Effector CD8-positive, alpha-beta T cell (primary cell): ENCODE measurements around the gene CDSN.
"Not testable (repeated sequence)": the region's sequence is repeated elsewhere in the genome, so short reads cannot be mapped to it uniquely, and the experiment has no call there.

Source experiments
- DNase-seq: peaks from one replicate; lab custom pipeline; 2025; lab: John Stamatoyannopoulos, UW
- total RNA-seq, 4 experiments: gene quantifications; one replicate each; lab custom pipeline; 2026; lab: John Stamatoyannopoulos, UW

Gene CDSN, protein sequence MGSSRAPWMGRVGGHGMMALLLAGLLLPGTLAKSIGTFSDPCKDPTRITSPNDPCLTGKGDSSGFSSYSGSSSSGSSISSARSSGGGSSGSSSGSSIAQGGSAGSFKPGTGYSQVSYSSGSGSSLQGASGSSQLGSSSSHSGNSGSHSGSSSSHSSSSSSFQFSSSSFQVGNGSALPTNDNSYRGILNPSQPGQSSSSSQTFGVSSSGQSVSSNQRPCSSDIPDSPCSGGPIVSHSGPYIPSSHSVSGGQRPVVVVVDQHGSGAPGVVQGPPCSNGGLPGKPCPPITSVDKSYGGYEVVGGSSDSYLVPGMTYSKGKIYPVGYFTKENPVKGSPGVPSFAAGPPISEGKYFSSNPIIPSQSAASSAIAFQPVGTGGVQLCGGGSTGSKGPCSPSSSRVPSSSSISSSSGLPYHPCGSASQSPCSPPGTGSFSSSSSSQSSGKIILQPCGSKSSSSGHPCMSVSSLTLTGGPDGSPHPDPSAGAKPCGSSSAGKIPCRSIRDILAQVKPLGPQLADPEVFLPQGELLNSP
- total RNA-seq: 0 reads per million in 4 experiments

DNA sequence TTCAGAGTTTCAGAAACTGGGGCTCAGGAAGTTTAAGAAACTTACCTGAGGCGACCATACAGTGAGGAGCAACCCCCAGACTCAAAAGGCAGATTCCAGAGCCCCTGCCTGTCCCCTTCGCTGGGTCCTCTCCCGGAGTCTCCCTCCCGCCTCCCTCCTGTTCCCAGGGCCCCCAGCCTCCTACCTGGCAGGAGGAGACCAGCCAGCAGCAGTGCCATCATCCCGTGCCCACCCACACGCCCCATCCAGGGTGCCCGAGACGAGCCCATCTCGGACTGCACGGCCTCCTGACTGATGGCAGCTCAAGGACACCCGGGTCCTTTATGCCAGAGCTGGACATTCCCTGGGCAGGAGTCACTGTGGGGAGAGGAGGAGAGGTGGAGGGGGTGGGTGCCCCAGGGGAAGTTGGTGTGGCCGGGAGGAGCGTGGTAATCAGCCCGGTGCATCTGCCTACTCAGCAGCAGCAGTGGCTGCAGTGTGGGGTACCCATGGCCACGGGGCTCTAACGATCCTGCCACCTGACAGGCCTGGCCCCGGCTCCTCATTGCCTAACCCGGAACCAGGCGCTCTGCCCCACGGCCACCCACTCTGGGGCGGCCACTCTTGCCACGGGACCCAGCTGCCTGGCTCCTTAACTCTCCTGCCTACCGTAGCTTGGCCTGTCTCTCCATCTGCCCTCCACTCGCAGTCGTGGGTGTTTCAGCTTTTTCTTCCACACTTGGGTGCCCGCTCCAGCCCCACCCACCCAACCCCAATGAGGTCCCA, at the start of gene CDSN:
TSS of gene CDSN (minus strand) at position 296 of the 765 bp plus-strand sequence. CDS start at position 269, 27 bp downstream.
- no peak for DNase-seq

DNA sequence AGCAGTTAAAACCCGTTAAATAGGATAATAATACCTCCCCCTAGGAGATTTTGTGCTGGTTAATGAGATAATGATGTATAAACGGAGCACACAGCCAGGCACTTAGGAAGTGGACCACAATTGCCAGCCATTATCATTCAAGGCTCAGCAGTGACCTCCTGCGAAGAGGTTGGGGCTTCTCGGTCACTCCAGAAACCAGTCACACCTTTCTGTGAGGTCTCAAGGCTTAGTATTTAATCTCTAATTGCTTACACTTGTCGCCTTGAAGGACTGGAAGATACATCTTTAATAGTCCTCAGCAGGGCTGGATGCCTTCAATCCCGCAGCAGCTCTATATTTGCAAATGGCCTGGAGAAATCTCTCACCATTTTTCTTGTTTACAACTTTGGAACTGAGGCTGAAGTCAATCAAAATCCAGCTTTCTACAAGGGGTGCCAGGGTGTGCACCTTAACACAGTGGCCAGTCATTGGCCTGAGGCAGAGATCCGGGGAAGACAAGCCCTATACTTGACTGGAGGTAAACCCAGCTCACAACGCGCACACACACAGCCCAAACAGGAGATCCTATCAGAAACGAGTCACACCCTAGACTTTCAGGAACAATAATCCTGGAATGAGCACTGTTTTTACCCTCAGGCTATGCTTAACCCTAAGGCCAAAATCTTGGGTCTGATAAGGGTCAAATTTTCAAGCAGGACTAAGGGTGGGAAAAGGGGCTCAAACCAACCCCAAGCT, 49.0 kb upstream of the CDSN start:
- no peak for DNase-seq

DNA sequence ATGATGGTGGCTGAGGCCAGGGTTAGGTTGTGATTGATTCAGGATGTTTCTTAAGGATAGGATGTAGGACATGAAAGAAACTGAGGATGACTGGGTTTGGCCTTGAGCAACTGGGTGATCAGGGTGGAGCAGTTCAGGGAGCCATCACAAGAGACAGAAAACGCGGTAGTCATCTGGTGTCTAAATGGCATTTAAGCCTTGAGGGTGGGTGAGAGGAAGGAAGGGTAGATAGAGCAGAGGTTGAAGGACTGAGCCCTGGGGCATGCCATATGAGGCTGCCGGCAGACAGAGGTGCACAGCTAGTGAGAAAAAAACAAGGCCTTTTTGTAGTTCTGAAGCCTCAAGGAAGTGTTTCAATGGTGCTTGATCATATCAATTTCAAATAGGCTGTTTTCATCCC, 48.4 kb upstream of the CDSN start:
- DNase-seq: no peak

DNA sequence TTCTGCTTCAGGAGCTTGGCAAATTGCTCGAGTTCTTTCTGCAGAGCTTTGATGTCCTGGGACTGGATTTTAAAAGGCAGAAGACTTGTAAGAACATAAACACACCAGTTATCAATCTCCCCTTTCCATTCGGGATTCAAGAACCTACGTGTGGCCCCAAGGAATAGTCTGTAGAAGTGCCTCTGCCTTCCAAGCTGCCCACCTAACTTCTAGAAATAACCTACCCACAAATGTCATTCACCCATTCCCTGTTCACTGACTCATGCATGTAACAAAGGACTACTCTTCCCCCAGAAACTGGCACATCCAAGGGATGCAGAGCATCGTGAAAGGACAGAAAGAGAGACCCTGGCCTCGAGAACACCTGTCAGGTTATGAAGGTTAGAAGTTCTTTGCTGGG, 45.7 kb upstream of the CDSN start:
- DNase-seq: no peak

DNA sequence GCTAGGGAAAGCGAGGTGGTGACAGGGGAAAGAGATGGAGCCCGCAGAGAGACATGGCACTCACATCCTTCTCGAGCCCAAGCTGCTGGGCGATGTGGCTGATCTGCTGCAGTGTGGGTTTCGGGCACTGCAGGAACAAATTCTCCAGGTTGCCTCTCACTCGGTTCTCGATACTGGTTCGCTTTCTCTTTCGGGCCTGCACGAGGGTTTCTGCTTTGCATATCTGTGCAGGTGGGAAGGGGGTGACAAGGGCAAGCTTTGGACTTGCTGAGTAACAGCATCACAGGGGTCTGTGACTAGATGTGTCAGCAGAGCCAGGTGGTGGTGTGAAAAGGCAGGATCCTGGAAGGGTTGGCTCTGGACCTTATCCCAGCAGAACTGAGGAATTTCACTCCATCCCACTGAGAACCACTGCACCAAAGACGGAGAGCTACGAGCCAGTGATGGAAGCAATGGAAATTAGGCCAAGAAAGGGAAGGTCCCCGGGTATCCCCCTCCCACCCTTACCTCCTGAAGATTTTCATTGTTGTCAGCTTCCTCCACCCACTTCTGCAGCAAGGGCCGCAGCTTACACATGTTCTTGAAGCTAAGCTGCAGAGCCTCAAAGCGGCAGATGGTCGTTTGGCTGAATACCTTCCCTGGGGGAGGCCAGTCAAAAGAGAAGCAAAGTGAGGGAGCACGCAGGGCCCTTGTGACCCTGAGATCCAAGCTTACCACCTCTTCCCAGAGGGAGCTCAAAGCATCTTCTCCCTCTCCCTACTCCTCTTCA, 45.0 kb upstream of the CDSN start:
- not testable (repeated sequence) for DNase-seq

DNA sequence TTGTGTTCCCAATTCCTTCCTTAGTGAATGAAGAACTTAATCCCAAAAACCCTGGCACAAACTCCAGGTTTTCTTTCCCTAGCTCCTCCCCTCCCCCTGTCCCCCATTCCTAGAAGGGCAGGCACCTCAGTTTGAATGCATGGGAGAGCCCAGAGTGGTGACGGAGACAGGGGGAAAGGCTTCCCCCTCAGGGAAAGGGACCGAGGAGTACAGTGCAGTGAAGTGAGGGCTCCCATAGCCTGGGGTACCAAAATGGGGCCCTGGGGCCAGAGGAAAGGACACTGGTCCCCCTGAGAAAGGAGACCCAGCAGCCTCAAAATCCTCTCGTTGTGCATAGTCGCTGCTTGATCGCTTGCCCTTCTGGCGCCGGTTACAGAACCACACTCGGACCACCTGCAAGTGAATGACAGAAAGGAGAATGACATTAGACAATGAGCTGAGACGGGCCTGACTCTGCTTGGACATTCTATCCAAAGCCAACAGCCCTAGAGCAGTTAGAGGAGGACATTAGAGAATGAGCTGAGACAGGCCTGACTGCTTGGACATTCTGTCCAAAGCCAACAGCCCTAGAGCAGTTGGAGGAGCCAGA, 44.3 kb upstream of the CDSN start:
- DNase-seq: not testable (repeated sequence)

DNA sequence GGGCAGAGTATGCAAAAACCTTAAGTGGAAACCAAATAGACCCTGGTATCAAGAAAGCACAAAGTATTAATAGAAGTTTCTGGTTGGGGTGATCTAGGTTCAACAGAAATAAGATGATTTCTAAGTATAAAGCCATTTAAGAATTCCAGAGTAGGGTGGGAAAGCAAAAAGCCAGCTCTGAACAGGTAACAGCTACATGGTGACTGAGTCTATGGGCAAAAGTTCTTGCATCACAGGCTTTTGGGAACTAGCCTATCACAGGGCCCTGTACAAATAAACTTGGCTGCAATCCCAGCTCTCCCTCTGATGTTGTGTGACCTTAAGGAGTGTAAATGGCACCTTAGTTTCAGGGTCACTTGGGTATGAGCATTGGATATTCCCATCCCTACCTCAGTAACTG, 43.7 kb upstream of the CDSN start:
- DNase-seq: no peak

DNA sequence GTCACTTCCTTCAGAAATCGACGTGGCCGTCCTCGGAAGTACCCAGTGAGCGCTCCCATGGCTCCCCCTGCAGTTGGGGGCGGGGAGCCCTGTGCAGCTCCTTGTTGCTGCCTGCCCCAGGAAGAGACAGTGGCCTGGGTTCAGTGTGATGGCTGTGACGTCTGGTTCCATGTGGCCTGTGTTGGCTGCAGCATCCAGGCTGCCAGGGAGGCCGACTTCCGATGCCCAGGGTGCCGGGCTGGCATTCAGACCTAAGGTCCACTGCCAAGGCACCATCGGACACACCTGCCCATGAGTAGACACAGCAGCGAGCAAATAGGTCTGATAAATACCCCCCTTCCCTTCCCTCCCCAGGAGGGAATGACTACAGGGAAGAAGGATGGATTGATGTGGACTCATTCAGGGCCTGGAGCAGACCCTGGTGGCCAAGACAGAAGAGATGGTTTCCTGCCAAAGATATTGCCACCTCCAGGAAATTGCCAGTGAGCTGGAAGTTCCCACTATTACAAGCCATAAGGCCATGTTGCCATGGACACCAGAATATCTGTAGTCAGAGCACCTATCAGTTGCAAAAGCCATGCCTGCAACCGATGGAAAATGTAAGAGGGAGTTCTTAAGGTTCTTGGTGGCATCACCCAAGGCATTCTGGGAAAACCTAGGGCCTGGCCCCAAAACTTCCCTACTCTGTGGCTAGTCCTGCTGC, 42.4 kb upstream of the CDSN start:
- no peak for DNase-seq

DNA sequence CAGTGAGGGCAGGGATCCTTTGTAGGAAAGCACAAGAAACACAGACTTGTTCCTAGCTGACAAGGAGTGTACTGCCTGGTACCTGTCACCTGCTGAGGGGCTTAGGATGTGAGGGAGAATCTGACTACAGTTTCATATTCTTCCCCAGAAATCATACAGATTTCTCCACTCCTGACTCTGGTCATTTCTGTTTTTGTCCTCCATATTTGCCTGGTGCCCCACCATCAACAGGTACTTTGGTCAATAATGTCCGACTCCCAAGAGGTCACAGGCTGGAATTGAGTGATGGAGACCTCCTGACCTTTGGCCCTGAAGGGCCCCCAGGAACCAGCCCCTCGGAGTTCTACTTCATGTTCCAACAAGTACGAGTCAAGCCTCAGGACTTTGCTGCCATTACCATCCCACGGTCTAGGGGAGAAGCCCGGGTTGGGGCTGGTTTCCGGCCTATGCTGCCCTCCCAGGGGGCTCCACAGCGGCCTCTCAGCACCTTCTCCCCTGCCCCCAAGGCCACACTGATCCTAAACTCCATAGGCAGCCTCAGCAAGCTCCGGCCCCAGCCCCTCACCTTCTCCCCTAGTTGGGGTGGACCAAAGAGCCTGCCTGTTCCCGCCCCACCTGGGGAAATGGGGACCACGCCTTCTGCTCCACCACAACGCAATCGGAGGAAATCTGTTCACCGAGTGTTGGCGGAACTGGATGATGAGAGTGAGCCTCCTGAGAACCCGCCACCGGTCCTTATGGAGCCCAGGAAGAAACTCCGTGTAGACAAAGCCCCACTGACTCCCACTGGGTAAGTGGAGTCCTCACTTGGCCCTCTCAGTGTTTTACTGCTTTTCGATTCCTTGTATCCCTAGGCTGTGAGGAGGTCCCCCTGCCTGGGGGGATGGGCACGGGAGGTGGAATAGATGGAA, 41.2 kb upstream of the CDSN start:
- DNase-seq: no peak

DNA sequence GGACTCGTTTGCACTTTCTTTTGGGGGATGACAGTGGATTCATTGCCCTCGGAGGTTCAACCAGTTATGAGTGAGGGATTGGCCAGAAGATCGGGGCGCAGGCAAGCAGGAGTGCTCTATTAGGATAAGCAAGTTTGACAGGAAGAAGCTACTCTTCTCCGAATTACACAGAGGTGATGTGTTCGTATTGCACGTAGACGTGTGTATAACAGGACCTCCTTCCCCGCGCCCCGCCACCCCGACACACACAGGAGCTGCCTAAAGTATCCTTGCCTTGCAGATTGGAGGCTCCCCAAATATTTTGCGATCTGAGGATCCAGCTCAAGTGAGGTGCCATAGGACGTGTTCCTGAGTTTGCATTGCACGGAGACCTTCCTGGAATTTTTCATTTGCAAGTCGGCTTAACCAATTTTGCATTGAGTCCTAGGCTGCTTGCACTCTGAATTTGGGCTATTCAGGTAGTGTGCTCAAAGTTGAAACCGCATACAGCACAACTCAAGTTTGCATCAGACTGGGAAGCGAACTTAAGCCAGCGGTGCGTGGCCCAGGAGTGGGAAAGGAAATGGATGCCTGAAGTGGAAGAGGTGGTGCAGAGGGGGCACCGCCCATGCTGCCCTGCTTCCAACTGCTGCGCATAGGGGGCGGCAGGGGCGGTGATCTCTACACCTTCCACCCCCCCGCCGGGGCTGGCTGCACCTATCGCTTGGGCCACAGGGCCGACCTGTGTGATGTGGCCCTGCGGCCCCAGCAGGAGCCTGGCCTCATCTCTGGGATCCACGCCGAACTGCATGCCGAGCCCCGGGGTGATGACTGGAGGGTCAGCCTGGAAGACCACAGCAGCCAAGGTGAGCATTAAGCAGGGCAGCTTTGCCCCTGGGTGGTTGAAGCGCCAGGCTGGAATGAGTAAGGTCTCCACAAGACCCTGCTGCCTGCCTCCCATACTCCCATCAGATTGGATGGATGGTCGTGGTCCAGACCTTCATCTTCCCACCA, 38.9 kb upstream of the CDSN start:
- DNase-seq: no peak

DNA sequence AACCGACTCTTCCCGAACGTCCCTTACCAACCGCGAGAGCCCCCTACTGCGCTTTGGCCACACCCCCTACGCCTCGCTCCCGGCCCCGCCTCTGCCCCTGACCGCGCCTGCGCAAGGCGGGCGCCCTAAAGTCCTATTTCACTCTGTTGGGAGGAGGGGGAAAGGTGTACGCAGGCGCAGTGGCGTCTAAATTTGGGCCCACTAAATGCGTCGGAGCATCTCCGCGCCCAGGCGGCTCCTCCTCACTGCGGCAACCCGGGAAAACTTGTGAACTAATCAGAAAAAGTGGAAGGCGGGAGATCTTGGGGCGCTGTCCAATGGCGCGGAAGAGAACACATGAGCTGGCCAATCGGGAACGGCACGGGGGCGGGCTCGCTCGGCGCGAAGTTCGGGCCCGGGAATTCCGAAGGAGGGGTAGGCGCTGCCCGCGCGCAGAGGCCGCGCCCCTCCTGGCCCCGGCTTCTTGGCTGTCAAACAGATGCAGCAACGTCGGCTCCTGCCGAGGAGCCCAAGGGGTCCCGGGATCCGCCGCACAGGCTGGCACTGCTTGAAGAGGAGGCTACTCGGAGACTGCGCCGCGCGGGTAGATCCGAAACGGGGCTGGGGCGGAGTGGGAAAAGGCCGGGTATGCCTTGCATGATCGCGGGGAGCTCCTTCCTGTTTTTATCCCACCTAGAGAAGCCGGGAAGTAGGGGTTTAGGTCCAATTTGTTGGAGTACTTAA, 38.1 kb upstream of the CDSN start, which contains the start of gene TCF19:
TSS of gene TCF19 (plus strand) at position 450 of the 723 bp plus-strand sequence. CDS start 881 bp downstream, outside the sequence.
- DNase-seq: peak; percentile 99

DNA sequence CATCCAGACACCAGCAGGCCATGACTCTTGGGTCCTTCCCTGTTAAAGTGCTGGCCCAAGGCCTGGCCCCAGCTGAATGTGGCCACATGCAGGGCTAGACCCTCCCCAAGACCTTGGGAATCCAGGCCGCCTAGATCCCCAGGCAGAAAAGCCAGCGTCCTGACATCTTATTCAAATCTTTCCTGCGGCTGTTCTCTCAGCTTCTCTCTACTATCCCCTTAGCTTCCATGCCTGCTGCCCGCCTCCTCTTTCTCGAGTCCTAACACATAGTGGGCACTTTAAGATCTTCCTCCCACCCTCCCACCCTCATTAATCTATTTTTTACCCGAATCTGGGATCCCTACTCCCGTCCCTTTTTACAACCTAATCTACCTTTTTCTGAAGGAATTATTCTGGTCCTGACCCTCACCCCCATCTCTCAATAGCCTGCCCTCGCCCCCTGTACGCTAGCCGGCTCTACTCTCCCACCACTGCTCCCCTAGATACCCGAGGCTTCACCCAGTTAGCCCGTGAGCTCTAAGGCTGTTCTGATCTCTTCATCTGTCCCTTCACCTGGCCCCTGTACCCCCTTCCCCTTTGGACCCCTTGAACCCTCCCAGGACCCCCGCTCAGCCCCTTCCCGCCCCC, 37.4 kb upstream of the CDSN start, which contains the start of gene CCHCR1:
TSS of gene CCHCR1 (minus strand) at position 290 of the 627 bp plus-strand sequence. CDS start at position 88, 202 bp downstream.
- DNase-seq: no peak

DNA sequence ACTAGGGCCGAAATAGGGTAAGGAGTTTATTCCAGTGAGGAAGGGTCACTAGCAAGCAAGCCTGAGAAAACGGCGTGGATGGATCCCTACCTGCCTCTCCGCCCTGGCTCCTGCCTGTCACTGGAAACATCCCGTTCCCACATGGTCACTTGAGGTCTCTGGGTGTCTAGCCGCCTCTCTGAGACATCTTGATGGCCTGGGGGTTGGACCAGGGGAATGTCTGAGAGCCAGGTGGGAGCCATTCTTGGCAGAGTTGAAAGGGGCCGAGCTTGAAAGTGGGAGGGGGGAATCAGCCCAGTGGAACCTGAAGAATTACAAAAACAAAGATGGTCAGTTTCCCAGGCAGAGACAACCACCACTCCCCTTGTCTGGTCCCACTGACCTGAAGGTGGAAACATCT, 36.4 kb upstream of the CDSN start:
- DNase-seq: no peak

DNA sequence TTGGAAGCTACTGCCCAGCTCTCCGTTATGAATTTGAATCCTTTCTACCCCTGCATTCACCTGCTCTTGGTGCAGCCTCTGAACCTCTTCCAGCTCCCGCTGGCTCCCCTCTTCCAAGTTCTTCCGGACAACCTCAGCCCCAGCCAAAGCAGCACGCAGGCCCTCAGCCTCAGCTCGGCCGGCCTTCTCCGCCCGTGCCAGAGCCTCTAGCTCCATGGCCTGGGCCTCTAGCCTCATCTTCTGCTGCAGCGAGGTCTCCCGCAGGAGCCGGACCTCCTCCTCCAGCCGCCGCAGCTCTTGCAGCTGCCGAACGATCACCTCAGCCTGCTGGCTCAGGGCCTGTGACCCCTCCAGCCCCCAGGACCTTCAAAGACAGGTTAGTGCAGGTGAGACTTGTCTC, 34.2 kb upstream of the CDSN start:
- DNase-seq: no peak

DNA sequence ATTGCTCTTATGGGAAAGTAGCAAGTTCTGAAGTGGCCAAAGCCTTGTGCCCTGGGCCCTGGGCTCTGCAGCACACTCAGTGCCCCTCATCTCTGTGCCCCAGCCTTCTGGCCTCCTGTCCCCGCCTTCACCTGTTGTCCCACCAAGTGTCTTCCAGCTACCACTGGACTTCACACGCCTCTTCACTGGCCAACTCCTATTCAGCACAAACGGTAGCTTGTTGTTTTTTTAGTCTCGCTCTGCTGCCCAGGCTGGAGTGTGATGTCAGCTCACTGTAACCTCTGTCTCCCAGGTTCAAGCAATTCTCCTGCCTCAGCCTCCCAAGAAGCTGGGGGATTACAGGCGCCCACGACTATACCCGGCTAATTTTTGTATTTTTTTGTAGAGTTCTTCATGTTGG, 32.5 kb upstream of the CDSN start:
- DNase-seq: no peak

DNA sequence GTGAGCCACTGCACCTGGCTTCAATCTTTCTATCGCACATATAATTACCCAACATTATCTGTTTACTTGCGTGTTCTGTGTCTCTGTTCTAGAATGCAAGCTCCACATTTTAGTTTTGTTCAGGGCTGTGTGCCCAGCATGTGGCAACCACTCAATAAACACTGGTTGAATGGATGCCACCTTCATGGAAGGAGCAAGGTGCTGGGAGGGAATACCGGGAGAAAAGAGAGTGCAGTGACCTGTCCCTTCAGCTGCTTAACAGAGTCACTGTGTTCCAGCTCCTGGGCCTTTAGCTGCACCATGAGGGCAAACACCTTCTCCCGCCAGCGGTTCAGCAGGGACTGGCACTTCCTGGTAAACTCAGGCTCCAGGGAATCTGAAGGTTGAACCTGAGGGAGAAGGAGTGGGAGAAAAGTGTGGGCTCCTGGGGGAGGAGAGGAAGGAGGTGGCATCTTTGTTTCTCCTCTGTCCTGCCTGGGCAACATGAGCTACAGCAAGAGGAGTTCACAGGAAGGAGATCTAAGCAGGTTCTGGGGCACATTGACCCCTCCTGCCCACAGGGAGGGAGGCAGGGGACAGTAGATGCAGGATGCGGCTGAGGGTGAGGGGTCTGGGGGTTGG, 29.7 kb upstream of the CDSN start:
- DNase-seq: no peak
